HG02763 (cell line): ENCODE data around the gene AIFM2.
"Not testable (repeated sequence)": the region's sequence is repeated elsewhere in the genome, so short reads cannot be mapped to it uniquely, and the experiment has no call there.

Experiments
- ATAC-seq: cut with Tn5 transposase; IDR thresholded peaks from one replicate; pipeline ENCODE4 v1.9.1; 2021; ENCODE audit warnings: mild to moderate bottlenecking, moderate library complexity; ENCODE audit not compliant: unreplicated experiment

Gene AIFM2

DNA sequence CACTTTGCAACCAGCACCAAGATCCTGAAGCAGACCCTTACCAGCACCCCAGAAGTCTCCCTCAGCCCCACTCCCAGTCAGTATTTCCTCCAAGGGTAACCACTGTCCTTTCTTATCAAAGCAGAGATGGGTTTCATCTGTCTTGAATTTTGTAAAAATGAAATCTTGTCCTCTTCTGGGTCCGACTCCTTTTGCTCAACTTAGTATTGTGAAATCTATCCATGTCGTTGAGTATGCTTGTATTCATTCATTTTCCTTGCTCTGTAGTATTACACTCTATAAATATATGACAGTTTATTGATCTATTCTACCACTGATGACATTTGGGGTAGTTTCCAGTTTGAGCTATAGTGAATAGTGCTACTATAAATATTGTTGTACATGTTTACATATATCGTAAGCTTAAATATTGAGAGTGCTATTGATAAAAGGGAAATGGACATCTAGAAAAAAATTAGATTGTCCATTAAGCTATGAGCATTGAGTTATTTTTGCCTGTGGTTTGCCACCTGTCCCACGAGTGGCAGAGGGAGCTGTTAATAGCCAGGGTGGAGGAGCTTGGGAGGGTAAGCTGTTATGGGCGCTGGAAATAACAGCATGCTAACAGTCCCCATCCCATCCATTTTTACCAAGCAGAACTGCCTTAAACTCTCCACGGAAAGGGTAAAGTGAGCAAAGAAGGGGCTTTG lies 36.5 kb downstream of the AIFM2 start:
- ATAC-seq, result no peak

DNA sequence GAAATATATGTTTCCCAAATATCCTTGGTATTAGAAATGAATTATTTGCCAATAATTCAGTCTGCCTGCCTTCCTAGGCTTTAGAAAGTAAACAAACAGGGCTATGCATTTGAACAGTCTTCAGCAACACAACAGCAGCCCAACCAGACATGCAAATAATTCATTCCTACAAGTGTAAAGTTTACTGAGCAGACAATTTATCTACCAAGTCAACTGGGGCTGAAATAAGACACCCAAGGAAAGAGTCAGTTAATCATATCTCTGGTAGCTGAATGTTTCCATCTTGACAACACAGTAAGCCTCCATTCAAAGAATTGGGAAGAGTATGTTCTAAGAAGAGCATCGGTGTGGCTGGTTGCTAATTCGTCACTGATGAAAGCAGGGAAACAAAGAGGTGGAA lies 38.4 kb downstream of the AIFM2 start:
- ATAC-seq, result no peak

DNA sequence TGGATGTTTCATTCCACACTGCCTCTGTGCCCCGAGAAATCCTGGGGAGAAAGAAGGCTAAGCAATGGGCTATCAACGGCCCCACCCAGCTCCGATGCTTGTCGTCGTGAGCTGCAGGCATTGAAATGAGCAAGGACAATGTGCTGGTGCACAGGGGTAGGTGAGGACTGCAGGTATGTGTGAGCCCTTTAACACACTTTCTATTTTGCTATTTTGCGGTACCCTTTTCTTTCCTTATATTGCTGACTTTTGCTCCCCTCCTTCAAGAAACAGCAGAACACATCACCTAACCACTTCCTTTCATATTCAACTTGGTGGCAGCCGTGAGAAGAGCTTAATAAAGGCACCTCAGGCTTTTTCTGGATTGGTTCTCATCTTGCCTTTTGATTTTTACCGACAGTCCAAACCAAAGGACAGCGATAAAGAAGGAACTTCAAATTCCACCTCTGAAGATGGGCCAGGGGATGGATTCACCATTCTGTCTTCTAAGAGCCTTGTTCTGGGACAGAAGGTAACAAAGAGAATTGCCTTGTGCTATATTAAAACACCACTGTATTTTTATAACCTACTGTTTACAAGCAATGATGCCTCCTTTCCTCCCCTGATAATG lies 39.2 kb downstream of the AIFM2 start:
- ATAC-seq, result no peak

DNA sequence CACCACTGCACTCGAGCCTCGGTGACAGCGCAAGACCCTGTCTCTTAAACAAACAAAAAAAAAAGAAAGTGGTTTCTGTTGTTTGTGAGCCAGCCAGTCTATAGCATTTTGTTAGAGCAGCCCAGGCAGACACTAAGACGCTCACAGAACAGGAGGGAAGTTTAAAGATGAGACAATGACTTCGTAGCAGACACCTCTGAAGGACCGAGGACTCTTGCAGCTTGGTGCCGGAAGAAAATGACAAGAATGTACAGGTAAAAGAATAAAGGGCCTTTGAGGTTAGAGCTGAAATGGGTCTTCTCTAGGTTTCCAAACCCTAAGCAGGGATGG lies 40.3 kb downstream of the AIFM2 start:
- ATAC-seq, result no peak

GRCh38 chr10:70090951-70091350 lies 41.7 kb downstream of the AIFM2 start:
- no peak for ATAC-seq

- ATAC-seq, result no peak
Observed at GRCh38 chr10:70090013-70090412, 42.6 kb downstream of the AIFM2 start.

DNA sequence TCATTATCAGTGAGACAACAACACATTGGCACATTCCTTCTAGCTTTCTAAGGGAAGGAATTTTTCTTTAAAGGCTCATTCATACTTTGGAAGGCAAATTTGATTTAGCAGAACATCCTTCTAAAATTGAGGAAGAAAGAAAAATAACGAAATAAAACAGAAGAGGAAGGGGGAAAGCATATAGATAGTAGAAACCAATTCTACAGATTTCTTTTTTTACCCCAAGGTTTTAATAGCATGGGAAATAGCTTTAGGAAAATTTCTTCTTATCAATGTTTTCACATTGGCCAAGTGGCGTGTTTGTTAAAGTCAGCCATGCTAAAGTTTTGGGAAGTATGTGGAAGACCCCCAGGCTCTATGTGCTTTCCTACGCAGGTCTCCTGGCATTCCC lies 44.3 kb downstream of the AIFM2 start:
- ATAC-seq, result no peak

DNA sequence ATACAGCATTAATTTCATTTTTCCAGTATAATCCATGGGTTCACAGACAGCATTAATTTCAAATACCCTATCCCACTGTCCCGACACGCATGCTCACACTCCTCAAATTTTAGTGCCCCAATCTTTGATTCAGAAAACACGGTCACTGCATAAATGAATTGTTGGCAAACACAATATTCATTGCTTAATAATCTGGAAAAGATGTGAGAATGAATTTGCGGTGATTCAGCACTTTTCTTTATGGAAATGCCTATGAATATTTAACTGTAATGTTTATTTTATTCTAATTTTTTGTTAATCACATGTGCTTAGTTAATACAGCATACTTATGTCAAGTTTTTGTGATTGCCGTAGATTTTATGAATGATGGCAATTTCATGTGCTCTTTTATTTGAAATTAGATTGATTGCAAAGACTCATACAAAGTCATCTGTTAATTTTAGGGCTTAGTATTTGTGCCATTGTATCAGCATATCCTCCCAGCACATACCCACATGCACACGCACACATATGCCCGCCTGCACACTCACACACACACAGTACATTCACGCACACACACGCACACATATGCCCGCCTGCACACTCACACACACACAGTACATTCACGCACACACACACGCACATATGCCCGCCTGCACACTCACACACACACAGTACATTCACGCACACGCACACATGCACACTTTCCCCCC lies 44.9 kb downstream of the AIFM2 start:
- no peak for ATAC-seq

- ATAC-seq, result no peak
Observed at GRCh38 chr10:70085975-70086613, 46.5 kb downstream of the AIFM2 start.

DNA sequence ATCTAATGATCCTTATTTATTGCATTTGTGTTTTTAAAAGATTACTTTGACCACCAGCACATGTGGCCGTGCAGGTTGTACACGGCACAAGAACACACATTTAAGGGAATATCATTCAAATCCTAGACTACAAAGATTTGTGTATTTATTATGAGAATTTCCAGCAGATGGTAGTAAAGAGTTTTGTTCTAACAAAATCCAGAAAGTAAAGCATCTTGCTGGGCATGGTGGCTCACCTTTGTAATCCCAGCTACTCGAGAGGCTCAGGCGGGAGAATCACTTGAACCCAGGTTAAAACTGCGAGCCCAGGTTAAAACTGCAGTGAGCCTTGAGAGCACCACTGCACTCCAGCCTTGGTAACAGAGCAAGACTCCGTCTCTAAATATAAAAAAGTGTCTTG lies 48.4 kb downstream of the AIFM2 start:
- ATAC-seq, result no peak

DNA sequence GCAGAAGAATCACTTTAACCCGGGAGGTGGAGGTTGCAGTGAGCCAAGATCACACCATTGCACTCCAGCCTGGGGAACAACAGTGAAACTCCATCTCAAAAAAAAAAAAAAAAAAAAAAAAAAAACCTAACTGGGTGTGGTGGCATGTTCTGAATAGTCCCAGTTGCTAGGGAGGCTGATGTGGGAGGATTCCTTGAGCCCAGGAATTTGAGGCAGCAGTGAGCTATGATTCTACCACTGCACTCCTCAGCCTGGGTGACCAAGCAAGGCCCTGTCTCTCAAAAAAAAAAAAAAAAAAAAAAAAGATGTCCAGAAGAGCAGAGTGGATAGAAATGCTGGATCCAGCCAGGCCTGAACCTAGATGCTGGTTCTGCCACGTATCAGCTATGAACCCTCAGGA lies 51.8 kb downstream of the AIFM2 start:
- not testable (repeated sequence) for ATAC-seq

DNA sequence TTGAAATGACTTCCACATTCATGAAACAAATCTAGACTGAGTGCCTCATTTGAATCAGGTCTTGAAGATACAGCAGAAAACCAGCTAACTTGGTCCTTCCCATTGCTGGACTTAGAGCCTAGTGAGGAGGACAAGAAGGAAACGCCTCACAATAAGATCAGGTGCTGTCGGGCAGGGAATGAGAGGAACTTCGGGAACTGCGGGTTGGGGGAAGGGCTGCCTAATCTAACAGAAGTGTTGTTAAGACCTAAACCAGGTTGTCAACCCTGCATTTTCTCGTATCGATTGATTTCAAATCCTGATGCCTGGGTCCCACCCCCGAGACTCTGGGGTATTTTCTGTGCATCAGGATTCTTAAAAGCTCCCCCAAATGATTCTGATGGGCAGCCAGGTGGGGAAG lies 53.7 kb downstream of the AIFM2 start:
- no peak for ATAC-seq

DNA sequence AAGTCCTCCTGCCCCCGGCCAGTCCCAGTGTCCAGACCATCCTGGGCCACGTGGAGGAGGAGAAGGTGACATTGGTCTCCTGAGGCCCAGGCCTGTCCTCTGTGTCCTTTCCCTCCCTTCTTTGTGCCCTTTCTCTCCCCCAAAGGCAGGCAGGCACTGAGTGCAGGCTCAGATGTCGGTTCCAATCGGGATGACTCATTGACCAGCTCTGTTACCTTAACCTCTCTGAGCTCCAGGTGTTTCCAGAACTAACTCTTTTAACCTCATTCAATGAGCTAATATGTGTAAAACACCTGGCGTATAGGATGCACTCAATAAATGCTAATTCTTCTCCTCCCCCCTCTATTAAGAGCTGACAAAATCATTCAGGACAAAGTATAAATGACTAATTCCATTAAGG lies 54.3 kb downstream of the AIFM2 start:
- no peak for ATAC-seq

DNA sequence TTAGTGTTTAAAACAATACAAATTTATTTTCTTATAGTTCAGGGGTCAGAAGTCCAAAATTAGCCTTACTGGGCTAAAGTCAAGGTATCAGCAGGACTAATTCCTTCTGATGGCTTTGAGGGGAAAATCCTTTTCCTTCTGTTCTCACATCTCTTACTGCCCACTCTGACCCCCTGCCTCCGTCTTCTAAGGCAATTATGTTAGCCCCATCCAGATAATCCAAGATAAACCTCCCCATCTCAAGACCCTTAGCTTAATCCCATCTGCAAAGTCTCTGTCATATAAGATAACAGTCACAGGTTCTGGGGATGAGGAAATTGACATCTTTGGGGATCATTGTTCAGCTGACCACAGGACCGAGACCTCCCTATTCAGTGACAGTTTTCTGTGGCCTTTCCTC lies 57.7 kb downstream of the AIFM2 start:
- ATAC-seq, result no peak

- no peak for ATAC-seq
Observed at GRCh38 chr10:70074165-70074564, 58.5 kb downstream of the AIFM2 start.

GRCh38 chr10:70070834-70071233 lies 61.8 kb downstream of the AIFM2 start:
- ATAC-seq, result no peak

DNA sequence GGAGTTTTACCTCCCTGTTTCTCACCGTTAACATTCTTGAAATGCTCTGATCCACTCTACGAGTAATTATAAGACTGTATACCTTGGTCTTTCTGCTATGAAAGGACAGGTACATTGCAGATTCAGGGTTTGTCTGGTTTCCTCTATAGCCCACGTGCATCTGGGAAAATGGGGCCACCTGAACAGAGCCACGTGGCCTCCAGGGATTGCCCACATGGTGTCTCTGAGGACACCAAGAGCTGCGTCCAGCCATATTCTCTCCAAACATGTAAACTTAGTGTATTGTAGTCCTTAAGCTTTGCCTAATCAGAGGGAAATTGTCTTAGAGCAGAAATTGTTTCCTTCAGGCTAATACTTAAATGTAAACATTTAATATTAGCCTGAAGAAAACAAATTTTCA lies 63.3 kb downstream of the AIFM2 start:
- ATAC-seq, result no peak

GRCh38 chr10:70068925-70069324 lies 63.7 kb downstream of the AIFM2 start:
- ATAC-seq, result no peak

DNA sequence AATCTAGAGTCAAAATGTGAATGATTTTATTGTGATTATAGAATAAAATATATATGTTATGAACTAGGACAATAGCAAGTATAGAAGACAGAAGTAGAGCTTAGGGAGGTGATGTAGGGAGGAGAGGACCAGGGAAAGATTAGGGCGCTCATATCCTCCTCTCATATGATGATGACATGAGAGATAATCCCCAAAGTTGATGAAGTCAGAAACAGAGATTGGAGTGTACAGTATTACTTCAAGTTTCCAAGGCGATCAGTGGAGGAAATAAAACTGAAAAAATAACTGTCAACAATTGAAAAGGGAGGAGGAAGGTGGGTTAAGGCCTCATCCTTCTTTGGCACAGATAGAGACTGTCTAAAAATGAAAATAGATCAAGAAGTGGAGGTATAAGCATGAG lies 65.0 kb downstream of the AIFM2 start:
- no peak for ATAC-seq

DNA sequence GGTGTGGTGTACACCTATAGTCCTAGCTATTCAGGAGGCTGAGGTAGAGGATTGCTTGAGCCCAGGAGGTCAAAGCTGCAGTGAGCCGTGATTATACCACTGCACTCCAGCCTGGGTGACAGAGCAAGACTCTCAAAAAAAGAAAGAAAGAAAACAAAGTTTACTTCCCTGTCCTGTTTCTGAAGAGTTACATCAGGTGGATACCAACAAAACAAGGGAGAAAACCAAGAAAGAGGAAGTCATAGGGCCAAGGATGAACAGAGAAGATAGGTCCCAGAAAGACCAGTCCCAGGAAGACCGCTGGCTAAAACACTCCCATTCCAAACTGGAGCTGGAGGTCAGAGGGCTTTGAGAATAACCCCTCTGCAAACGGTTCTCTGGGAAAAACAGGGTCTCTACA lies 66.4 kb downstream of the AIFM2 start:
- ATAC-seq, result no peak

- no peak for ATAC-seq
Observed at GRCh38 chr10:70064486-70064885, 68.1 kb downstream of the AIFM2 start.
